Stomach smooth muscle (tissue), 2 donors: ENCODE measurements around the gene RREB1.
A peak's percentile ranks its signal among the peaks of the same experiment; 100 is the strongest.

Experiments
- H3K27ac ChIP-seq: one replicate; pipeline ENCODE4 v1.7.0; 2013; ENCODE audit warnings: mild to moderate bottlenecking, low read length, inconsistent platforms
- H3K27me3 ChIP-seq, 2 donors: one replicate each; pipeline ENCODE4 v1.7.0; 2013; ENCODE audit warnings: low read length in 2 of 2; ENCODE audit not compliant: insufficient read depth in 2 of 2, control insufficient read depth in 1 of 2
- H3K36me3 ChIP-seq, 2 donors: one replicate each; pipeline ENCODE4 v1.7.0; 2013; ENCODE audit warnings: low read length in 2 of 2; ENCODE audit not compliant: control insufficient read depth in 2 of 2, insufficient read depth in 2 of 2
- H3K4me1 ChIP-seq: one replicate; pipeline ENCODE4 v1.7.0; 2013; ENCODE audit warnings: low read length; ENCODE audit not compliant: control insufficient read depth, insufficient read depth
- H3K4me3 ChIP-seq, 2 donors: one replicate each; pipeline ENCODE4 v1.7.0; 2013; ENCODE audit warnings: low read length in 2 of 2
- H3K9ac ChIP-seq, 2 donors: one replicate each; pipeline ENCODE4 v1.7.0; 2013; ENCODE audit warnings: low read length in 2 of 2, mild to moderate bottlenecking in 1 of 2
- H3K9me3 ChIP-seq, 2 donors: one replicate each; pipeline ENCODE4 v1.7.0; 2013; ENCODE audit warnings: low read length in 2 of 2; ENCODE audit not compliant: control insufficient read depth in 2 of 2
- donor health status: healthy.
- donor health status: Pancreatic carcinoma.

The RREB1 gene

DNA sequence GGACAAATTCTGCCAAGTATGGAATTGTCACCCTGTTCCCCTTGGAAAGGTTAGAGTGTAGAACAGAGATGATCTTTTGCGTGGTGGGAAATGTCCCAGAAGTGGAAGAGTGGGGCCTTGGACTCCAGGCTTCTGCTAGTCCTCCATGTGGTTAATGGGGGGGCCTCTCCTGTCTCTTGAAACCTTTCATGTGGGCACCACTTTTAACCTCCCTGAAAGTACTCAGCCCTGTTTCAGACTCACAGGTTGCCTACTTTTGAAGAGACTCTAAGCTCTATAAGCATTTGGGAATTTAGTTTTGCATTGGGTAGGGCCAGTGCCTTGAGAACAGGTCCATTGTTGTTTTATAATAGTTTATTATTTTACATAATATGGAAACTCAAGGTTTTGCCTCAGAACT lies 17.5 kb downstream of the RREB1 start:
- H3K27ac ChIP-seq, result peak overlapping the region; percentile 6
- H3K9ac ChIP-seq, result no peak overlapping the region
- H3K4me1 ChIP-seq, result peaks cover 26% of the 10 kb centered on the region
- H3K9me3 ChIP-seq, result no peaks in the 10 kb centered on the region
- no peaks in the 10 kb centered on the region for H3K27me3 ChIP-seq
- no peaks in the 10 kb centered on the region for H3K36me3 ChIP-seq
- H3K4me3 ChIP-seq, result no peak overlapping the region

DNA sequence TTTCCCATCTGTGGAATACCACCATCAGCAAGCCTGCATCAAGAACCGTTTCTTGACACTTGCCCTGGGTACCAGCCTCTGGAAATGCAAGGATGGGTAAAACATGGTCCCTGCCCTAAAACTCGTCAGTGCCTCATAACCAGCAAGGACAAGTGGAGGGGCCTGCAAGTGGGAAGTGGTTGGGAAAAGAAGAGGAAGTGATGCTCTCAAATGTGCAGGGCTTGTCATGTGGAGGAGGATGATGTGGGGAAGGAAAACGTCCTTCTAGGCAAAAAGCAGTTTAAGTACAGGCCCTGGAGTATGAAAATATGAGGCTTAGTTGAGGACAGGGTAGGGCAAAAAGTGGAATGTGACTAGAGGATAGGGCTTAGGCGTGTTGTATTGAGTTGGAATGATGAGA lies 19.0 kb downstream of the RREB1 start:
- Histone ChIP-seq H3K9me3 (no peaks in the 10 kb centered on the region), H3K4me1 (peaks cover 28% of the 10 kb centered on the region), H3K36me3 (no peaks in the 10 kb centered on the region), H3K27me3 (no peaks in the 10 kb centered on the region), H3K4me3 (no peak overlapping the region), H3K9ac (no peak overlapping the region), H3K27ac (no peak overlapping the region)

DNA sequence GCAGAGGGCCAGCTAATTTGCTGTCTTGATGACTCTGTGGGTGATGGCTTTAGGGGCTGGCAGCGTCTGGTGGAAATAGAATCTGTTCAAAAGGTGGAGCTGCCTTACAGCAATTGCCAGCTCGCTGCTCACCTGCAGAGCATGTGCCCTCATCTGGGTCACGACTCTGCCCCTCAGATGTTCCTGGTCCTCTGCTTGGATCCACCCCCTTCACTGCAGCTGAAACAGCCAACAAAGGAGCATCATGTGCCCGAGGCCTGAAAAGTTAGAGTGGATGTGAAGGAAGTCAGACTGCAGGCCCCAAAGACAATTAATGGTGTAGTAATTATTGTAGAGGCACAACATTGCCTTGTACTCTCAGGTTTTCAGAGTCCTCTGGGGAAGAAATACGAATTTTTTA lies 19.9 kb downstream of the RREB1 start:
- Histone ChIP-seq H3K4me3 (no peak overlapping the region), H3K36me3 (no peaks in the 10 kb centered on the region), H3K27ac (no peak overlapping the region), H3K27me3 (no peaks in the 10 kb centered on the region), H3K4me1 (peaks cover 28% of the 10 kb centered on the region), H3K9ac (no peak overlapping the region), H3K9me3 (no peaks in the 10 kb centered on the region)

DNA sequence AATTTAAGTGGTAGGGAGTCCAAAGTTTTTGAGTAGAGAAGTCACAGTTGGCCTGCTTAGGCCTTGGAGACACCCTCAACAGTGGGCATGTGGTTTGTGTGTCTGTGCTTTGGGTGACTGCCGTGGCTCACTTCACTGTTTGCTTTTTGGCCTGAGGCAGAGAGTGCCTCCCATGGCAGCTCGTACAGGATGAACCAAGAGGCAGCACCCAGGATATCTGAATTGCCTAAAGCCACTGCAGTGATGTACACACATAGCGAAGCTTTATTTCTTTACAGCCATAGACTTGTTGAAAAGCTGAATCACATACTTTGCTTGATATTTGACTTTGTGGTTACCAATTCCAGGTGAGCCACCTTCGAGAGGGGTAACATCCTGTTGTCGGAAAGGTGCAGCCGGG lies 21.6 kb downstream of the RREB1 start:
- H3K4me1 ChIP-seq, result peaks cover 26% of the 10 kb centered on the region
- no peak overlapping the region for H3K4me3 ChIP-seq
- H3K27ac ChIP-seq, result no peak overlapping the region
- H3K9me3 ChIP-seq, result no peaks in the 10 kb centered on the region
- no peaks in the 10 kb centered on the region for H3K36me3 ChIP-seq
- no peaks in the 10 kb centered on the region for H3K27me3 ChIP-seq
- H3K9ac ChIP-seq, result no peak overlapping the region

DNA sequence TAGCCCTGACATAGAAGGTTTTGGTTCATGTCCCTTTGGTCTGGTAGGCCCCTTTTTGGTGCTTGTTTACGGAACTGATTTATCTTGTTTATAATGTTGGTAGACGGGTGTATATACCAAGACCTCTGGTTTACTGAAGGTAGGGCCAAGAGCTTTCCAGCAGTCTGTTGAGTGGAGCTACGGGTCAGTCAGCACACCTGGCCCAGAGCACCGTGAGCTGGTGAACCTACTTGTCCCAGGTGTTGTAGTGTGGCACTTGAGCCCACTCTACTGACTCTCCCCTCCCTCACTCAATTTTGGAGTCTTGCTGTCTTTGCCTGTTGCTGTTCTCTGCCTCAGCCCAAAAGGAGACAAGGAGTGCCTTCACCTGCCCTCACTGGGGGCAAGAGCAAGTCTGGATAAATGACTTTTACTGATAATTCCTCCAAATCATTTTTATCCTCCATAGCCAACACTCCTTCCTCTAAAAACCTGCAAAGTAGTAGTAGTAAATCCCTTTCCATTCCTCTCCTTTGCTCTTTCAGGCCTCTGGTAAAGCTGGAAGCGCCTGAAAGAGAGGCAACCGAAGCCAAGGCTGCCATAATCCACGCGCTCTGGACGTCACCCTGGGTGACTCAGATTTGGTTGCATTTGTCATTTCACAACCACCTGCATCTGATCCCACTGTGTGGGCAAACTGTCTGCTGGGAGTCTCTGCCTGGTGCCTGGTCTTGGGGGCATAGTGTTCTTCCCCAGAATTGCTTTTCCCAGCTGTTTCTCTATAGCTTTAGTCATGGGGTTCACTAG lies 22.2 kb downstream of the RREB1 start:
- Histone ChIP-seq H3K27me3 (no peaks in the 10 kb centered on the region), H3K9me3 (no peaks in the 10 kb centered on the region), H3K9ac (no peak overlapping the region), H3K27ac (peak overlapping the region; percentile 49), H3K36me3 (no peaks in the 10 kb centered on the region), H3K4me1 (peaks cover 21% of the 10 kb centered on the region), H3K4me3 (no peak overlapping the region)

DNA sequence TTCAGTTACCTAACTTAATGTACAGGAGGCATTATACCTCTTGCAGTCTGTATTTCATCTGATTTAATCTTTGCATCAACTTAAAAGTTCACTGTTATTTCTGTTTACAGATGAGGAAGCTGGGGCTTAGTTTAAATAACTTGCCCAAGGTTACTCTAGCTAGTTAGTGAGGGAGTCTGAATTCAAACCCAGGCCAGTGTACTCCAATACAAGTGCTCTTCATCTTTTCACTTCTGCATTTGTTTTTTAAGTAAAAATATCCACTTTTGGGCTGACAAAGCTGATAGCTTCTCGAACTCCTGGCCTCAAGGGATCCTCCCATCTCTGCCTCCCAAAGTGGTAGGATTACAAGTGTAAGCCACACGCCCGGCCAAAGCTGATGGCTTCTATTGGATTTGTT lies 23.6 kb downstream of the RREB1 start:
- peaks cover 17% of the 10 kb centered on the region for H3K4me1 ChIP-seq
- no peak overlapping the region for H3K27ac ChIP-seq
- no peaks in the 10 kb centered on the region for H3K27me3 ChIP-seq
- H3K9ac ChIP-seq, result no peak overlapping the region
- H3K9me3 ChIP-seq, result no peaks in the 10 kb centered on the region
- H3K4me3 ChIP-seq, result no peak overlapping the region
- no peaks in the 10 kb centered on the region for H3K36me3 ChIP-seq

DNA sequence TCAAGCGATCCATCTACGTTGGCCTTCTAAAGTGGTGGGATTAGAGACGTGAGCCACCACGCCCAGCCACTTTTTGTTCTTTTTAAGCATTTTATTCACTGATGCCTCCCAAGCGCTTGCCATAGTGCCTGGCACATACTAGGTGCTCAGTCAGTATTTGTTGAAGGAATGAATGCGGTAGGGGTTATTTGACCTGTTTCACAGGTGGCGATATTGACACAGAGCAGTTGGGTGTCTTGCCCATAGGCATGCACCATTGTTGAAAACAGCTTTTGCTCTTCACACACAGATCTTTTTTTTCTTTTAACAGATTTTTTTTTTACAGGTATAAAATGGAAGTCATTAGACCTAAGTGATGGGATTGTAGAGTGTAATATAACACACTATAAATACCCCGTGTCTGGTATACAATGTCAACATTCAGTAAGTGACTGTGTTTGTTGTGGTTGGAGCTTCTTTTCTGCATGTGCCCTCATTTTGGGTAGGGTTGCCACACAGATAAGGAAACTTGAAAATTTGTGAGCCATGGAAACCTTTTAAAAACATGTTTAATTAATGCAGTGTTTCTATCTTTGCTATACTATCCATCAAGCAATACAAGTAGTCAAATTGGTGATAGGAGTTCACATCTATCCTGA lies 24.8 kb downstream of the RREB1 start:
- peaks cover 25% of the 10 kb centered on the region for H3K4me1 ChIP-seq
- no peak overlapping the region for H3K27ac ChIP-seq

DNA sequence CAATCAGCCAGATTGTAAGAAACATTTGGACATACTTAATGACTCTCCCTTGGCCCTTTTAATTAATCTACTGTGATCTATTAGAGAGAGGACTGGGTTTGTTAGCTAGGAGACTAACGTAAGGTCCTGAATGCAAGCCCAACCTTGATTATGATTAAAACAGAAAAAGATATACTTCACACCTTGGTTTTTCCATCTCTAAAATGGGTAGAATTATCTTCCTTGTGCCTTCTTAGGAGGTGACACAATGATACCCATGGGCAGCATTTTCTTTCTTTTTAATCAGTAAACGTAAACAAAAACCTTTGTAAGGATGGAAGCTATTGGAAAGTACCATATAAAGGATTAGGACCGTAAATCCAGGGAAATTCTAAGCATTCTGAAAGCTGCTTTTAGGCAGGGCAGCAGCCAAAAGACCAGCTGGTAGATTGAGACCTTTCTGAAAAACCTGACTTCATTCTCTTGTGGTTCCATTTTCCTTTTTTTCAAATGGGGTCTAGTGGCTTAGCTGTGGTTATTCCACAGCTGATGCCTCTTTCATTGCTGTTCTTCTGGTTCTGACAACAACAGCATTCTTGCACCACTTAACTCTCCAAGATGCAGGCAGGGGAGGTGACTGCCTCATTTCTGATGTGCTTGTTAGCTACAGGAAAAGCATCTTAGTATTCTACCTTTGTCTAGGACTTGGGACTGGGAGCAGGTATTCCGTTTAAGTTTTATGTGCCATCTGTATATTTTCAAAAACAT lies 27.4 kb downstream of the RREB1 start:
- Histone ChIP-seq H3K27ac (no peak overlapping the region), H3K4me3 (no peak overlapping the region), H3K27me3 (no peaks in the 10 kb centered on the region), H3K9ac (no peak overlapping the region), H3K36me3 (no peaks in the 10 kb centered on the region), H3K9me3 (no peaks in the 10 kb centered on the region), H3K4me1 (peaks cover 22% of the 10 kb centered on the region)

More for the DNA sequence above, 24.8 kb downstream of the RREB1 start:
- Histone ChIP-seq H3K9me3 (no peaks in the 10 kb centered on the region), H3K27me3 (no peaks in the 10 kb centered on the region), H3K36me3 (no peaks in the 10 kb centered on the region), H3K4me3 (no peak overlapping the region), H3K9ac (no peak overlapping the region)

DNA sequence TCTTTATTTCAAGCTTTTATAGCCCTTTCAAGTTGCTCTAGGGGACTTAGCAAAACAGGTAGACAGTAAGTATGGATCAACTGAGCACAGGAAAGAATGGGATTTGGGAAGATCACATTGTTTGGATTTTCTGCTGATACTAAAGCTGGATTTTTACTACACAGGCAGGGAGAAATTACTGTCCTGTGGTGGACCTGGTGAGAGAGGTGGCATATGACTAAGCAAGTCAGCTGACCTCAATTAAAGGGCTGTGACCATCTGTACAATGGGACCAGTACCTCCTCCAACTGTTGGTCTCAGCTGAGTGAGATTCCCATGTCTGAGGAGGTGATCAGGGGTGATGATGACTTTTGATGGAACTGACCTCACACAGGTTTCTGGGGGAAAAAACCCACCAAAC lies 28.0 kb downstream of the RREB1 start:
- no peaks in the 10 kb centered on the region for H3K27me3 ChIP-seq
- H3K9me3 ChIP-seq, result no peaks in the 10 kb centered on the region
- H3K4me3 ChIP-seq, result no peak overlapping the region
- H3K27ac ChIP-seq, result no peak overlapping the region
- no peak overlapping the region for H3K9ac ChIP-seq
- H3K4me1 ChIP-seq, result peaks cover 19% of the 10 kb centered on the region
- no peaks in the 10 kb centered on the region for H3K36me3 ChIP-seq

DNA sequence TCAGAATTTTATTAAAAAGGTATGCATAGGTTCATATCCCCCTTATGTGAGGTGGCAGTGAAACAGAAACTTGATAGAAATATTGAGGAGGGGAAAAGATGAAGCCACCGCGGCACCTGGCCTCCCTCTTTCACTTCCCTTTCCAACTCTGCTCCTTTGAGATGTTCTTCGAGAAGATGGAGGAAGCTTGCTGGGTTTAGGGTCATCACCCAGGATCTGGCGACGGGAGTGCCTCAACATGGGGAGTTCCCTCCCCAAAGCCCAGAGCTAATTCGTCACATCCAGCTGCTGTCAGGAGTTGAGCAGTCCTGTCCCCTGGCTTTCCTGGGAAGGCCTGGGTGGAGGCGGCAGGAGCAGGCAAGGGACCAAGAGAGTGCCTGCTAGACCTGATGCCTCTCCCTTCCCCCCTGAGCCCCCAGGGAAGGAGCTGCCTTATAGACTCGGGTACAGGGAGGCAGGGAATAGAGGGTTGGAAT lies 29.1 kb downstream of the RREB1 start:
- no peaks in the 10 kb centered on the region for H3K27me3 ChIP-seq

More for the DNA sequence above, 29.1 kb downstream of the RREB1 start:
- Histone ChIP-seq H3K36me3 (no peaks in the 10 kb centered on the region), H3K4me3 (peak overlapping the region; percentile 52 to 59), H3K9ac (no peak overlapping the region), H3K27ac (no peak overlapping the region), H3K9me3 (no peaks in the 10 kb centered on the region), H3K4me1 (peaks cover 24% of the 10 kb centered on the region)
